Measurements from ENCODE around the gene DCX. TPM values are rescaled to one million over a fixed set of nuclear protein-coding genes. Genes with fewer than 3 reads are reported as not detected.
A peak's percentile ranks its signal among the peaks of the same experiment; 100 is the strongest.

Gene DCX
- total and polyA plus RNA-seq, 2 experiments from 2014 or later = not detected

DNA sequence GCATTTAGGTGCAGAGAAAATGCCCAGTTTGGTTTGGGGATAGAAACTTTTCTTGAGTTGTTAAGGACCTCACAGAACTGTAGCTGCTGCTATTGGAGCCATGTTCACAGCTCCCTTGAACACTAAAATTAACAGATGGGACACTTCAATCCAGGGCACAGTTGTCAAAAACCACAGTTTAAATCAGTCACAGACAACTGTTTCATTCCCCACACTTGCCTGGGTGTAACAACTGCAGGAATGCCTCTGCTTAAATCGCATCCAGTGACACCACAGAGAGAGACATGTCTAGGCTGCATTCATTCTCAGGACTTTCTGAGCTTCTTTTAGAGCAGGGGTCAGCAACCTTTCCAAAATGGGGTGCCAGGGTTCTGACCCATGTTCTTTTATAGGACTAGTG is 129.0 kb downstream of the DCX start:
- in situ Hi-C loops (cut with MboI) = no loop called here

DNA sequence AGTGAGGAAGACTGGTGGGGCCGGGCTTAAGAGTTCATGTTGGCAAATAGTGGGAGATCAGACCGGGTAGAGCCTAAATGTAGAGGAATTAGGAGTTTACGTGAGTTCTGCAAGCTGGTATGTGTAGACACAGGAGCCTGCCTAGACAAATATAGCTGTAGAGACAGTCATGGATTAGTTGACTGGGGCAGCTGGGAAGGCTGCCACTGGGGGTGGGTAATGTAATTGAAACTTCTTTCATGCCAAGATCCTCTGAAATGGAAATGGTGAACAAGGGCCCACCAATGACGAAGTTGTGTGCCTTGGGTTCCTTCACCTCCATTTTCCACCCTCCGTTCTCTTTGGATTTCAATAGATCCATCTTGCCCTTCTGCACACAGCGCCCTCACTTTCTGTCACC is 129.9 kb downstream of the DCX start:
- WGBS, 2 experiments (ENCODE audit: low coverage in 1 of 2, low lambda C conversion rate in 2 of 2, missing lambda C conversion rate in 2 of 2) = 42 to 46% methylated on average over 3 to 6 of the region's 6 CpGs
- DNase-seq = no peak
- in situ Hi-C loops (cut with MboI) = no loop called here

More for the DNA sequence above, 129.0 kb downstream of the DCX start:
- no peaks in the 10 kb centered on the region for H3K4me1 ChIP-seq (ENCODE audit: insufficient read depth)
- no peaks in the 10 kb centered on the region for H3K9me3 ChIP-seq (ENCODE audit: low read depth)
- H3K79me2 ChIP-seq (ENCODE audit: insufficient read depth) = no peaks in the 10 kb centered on the region
- H4K20me1 ChIP-seq (ENCODE audit: insufficient read depth) = no peaks in the 10 kb centered on the region
- no peaks in the 10 kb centered on the region for H3K36me3 ChIP-seq (ENCODE audit: low read depth)
- H3K9me2 ChIP-seq (ENCODE audit: insufficient read depth) = no peaks in the 10 kb centered on the region
- H3F3A ChIP-seq (ENCODE audit: insufficient read depth) = no peaks in the 10 kb centered on the region
- H3K4me2 ChIP-seq (ENCODE audit: unreplicated experiment) = no peak overlapping the region
- no peak overlapping the region for H3K4me3 ChIP-seq
- no peak for TF ChIP-seq EZH2phosphoT487 (IDR thresholded peaks at IDR 0.05; ENCODE audit: insufficient read depth, low read depth)
- no peak for TF ChIP-seq EZH2 (IDR thresholded peaks at IDR 0.05; ENCODE audit: insufficient read depth, poor library complexity, severe bottlenecking)
- no peak overlapping the region for H3K9ac ChIP-seq
- 25 to 55% methylated on average over 1 of the region's 1 CpG for WGBS, 2 experiments (ENCODE audit: low coverage in 1 of 2, low lambda C conversion rate in 2 of 2, missing lambda C conversion rate in 2 of 2)
- DNase-seq = no peak
- no peak overlapping the region for H3K27ac ChIP-seq
- H3K27me3 ChIP-seq (replicated peaks; ENCODE audit: insufficient read depth) = no peaks in the 10 kb centered on the region
- H2AFZ ChIP-seq = no peak overlapping the region

DNA sequence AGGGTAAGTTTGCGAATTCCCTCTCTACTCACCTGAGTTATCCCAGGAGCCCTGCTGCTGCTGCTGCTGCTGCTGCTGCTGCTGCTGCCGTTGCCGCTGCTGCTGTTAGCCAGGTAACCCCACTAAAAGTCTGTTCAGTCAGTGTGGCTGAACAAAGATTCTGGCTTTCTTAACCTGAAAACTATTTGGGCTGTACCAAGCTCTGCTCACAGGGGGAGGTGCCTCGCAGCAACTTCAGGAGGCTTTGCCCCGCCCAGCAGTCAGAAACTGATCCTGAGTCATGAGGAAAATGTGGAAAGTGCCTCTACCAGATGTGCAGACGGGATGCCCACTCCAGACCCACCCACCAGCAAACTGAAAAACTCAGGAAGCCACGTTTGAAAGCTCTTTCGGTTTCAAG is 141.7 kb downstream of the DCX start, which contains the start of gene CAPN6:
Gene CAPN6, minus strand, starts transcription at position 145 of the 400 bp plus-strand sequence. CDS start 6,547 bp downstream, outside the sequence.
- Histone ChIP-seq H4K20me1 (ENCODE audit: insufficient read depth) (no peaks in the 10 kb centered on the region), H3K36me3 (ENCODE audit: low read depth) (no peaks in the 10 kb centered on the region), H3K4me2 (ENCODE audit: unreplicated experiment) (no peak within 1 kb of the TSS), H3K27me3 (replicated peaks; ENCODE audit: insufficient read depth) (no peaks in the 10 kb centered on the region), H3K4me1 (ENCODE audit: insufficient read depth) (no peaks in the 10 kb centered on the region), H3K79me2 (ENCODE audit: insufficient read depth) (no peaks in the 10 kb centered on the region), H3K27ac (no peak within 1 kb of the TSS), H3K9me2 (ENCODE audit: insufficient read depth) (no peaks in the 10 kb centered on the region), H3F3A (ENCODE audit: insufficient read depth) (no peaks in the 10 kb centered on the region), H2AFZ (no peak within 1 kb of the TSS), H3K9ac (no peak within 1 kb of the TSS), H3K4me3 (no peak within 1 kb of the TSS), H3K9me3 (ENCODE audit: low read depth) (no peaks in the 10 kb centered on the region)
- TF ChIP-seq EZH2 (IDR thresholded peaks at IDR 0.05; ENCODE audit: insufficient read depth, poor library complexity, severe bottlenecking) (no peak), EZH2phosphoT487 (IDR thresholded peaks at IDR 0.05; ENCODE audit: insufficient read depth, low read depth) (no peak)
- in situ Hi-C loops (cut with MboI) = no loop called here
- WGBS, 2 experiments (ENCODE audit: low coverage in 1 of 2, low lambda C conversion rate in 2 of 2, missing lambda C conversion rate in 2 of 2) = 0% methylated on average over 6 to 8 of the region's 8 CpGs
- peak; percentile 40 for DNase-seq

More for the DNA sequence above, 129.9 kb downstream of the DCX start:
- no peaks in the 10 kb centered on the region for H3K79me2 ChIP-seq (ENCODE audit: insufficient read depth)
- TF ChIP-seq EZH2phosphoT487 (IDR thresholded peaks at IDR 0.05; ENCODE audit: insufficient read depth, low read depth) = no peak
- TF ChIP-seq EZH2 (IDR thresholded peaks at IDR 0.05; ENCODE audit: insufficient read depth, poor library complexity, severe bottlenecking) = no peak
- no peak overlapping the region for H3K4me2 ChIP-seq (ENCODE audit: unreplicated experiment)
- H3F3A ChIP-seq (ENCODE audit: insufficient read depth) = no peaks in the 10 kb centered on the region
- H3K36me3 ChIP-seq (ENCODE audit: low read depth) = no peaks in the 10 kb centered on the region
- no peaks in the 10 kb centered on the region for H3K9me2 ChIP-seq (ENCODE audit: insufficient read depth)
- no peak overlapping the region for H2AFZ ChIP-seq
- H3K9me3 ChIP-seq (ENCODE audit: low read depth) = no peaks in the 10 kb centered on the region
- H3K27me3 ChIP-seq (replicated peaks; ENCODE audit: insufficient read depth) = no peaks in the 10 kb centered on the region
- H4K20me1 ChIP-seq (ENCODE audit: insufficient read depth) = no peaks in the 10 kb centered on the region
- no peak overlapping the region for H3K9ac ChIP-seq
- no peak overlapping the region for H3K27ac ChIP-seq
- no peak overlapping the region for H3K4me3 ChIP-seq
- H3K4me1 ChIP-seq (ENCODE audit: insufficient read depth) = no peaks in the 10 kb centered on the region

DNA sequence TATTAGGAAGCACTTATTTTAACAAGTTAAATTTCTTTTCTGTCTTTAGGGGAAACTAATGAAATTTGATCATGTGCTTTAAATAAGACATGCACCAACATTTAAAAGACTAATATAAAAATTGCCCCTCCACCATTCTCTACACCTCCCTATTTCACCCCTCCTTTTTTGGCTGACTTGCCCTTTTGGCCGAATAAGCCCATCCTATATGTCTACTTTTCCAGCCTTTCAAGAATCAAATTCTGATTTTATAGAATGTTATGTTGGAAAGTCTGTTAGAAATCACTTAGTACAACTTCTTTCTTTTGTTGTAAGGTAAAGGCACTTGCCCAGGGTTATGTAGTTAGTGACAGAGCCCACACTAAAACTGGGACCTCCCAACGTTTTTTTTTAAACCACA is 143.5 kb downstream of the DCX start:
- Histone ChIP-seq H3K4me2 (ENCODE audit: unreplicated experiment) (no peak overlapping the region), H3K4me1 (ENCODE audit: insufficient read depth) (no peaks in the 10 kb centered on the region), H2AFZ (no peak overlapping the region), H3K79me2 (ENCODE audit: insufficient read depth) (no peaks in the 10 kb centered on the region), H3K9me3 (ENCODE audit: low read depth) (no peaks in the 10 kb centered on the region), H4K20me1 (ENCODE audit: insufficient read depth) (no peaks in the 10 kb centered on the region), H3K9ac (no peak overlapping the region), H3K27ac (no peak overlapping the region), H3F3A (ENCODE audit: insufficient read depth) (no peaks in the 10 kb centered on the region), H3K36me3 (ENCODE audit: low read depth) (no peaks in the 10 kb centered on the region), H3K9me2 (ENCODE audit: insufficient read depth) (no peaks in the 10 kb centered on the region), H3K4me3 (no peak overlapping the region), H3K27me3 (replicated peaks; ENCODE audit: insufficient read depth) (no peaks in the 10 kb centered on the region)
- in situ Hi-C loops (cut with MboI) = no loop called here
- no peak for DNase-seq
- WGBS, 2 experiments (ENCODE audit: low coverage in 1 of 2, low lambda C conversion rate in 2 of 2, missing lambda C conversion rate in 2 of 2) = 8 to 19% methylated on average over 2 of the region's 2 CpGs
- TF ChIP-seq EZH2phosphoT487 (IDR thresholded peaks at IDR 0.05; ENCODE audit: insufficient read depth, low read depth) = no peak
- TF ChIP-seq EZH2 (IDR thresholded peaks at IDR 0.05; ENCODE audit: insufficient read depth, poor library complexity, severe bottlenecking) = no peak

DNA sequence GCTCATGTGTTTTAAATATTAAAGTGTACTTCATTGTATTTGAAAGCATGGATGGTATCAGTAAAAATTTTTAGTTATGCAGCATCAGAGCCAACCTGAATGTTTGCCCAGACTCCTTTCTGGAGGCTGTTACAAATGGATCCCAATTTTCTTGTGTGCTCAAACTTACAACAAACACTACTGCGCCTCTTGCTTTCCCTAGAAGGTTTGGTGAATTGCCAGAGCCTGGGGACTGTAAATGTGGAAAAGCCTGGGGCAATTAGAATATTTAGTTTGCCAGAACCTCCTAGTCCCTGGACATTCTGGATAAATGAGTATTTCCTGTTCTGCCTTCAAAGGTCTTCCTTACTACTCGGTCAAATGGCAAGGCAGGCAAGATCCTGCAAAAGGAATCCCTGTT is 146.5 kb downstream of the DCX start:
- TF ChIP-seq EZH2 (IDR thresholded peaks at IDR 0.05; ENCODE audit: insufficient read depth, poor library complexity, severe bottlenecking) (no peak), EZH2phosphoT487 (IDR thresholded peaks at IDR 0.05; ENCODE audit: insufficient read depth, low read depth) (no peak)
- no peaks in the 10 kb centered on the region for H3K9me3 ChIP-seq (ENCODE audit: low read depth)
- no peak overlapping the region for H3K27ac ChIP-seq
- H4K20me1 ChIP-seq (ENCODE audit: insufficient read depth) = no peaks in the 10 kb centered on the region
- H3K4me1 ChIP-seq (ENCODE audit: insufficient read depth) = no peaks in the 10 kb centered on the region
- no peaks in the 10 kb centered on the region for H3K36me3 ChIP-seq (ENCODE audit: low read depth)
- no peak for DNase-seq
- no peak overlapping the region for H3K4me2 ChIP-seq (ENCODE audit: unreplicated experiment)
- H3F3A ChIP-seq (ENCODE audit: insufficient read depth) = no peaks in the 10 kb centered on the region
- no peaks in the 10 kb centered on the region for H3K79me2 ChIP-seq (ENCODE audit: insufficient read depth)
- in situ Hi-C loops (cut with MboI) = no loop called here
- 53 to 60% methylated on average over 2 of the region's 2 CpGs for WGBS, 2 experiments (ENCODE audit: low coverage in 1 of 2, low lambda C conversion rate in 2 of 2, missing lambda C conversion rate in 2 of 2)
- H3K9me2 ChIP-seq (ENCODE audit: insufficient read depth) = no peaks in the 10 kb centered on the region
- no peak overlapping the region for H3K9ac ChIP-seq
- no peaks in the 10 kb centered on the region for H3K27me3 ChIP-seq (replicated peaks; ENCODE audit: insufficient read depth)
- no peak overlapping the region for H3K4me3 ChIP-seq
- no peak overlapping the region for H2AFZ ChIP-seq
